Fibroblast of lung (primary cell): Measurements from ENCODE around the gene FRMD4A.

Source experiments
- EZH2 ChIP-seq: IDR thresholded peaks from 2 replicates; pipeline ENCODE4 v1.5.1; 2012; ENCODE audit warnings: low read length, control low read depth, mild to moderate bottlenecking; ENCODE audit errors: missing control alignments
- TF ChIP-seq, protein P1 (sequence below), 2 donors: IDR thresholded peaks in 1 of 2; conservative IDR thresholded peaks in 1 of 2; 1 replicate in 1 of 2; 2 replicates in 1 of 2; pipeline ENCODE4 v1.5.1; 2011 to 2012; ENCODE audit warnings: low read length in 2 of 2, control low read depth in 1 of 2, inconsistent platforms in 1 of 2, low read depth in 1 of 2, mild to moderate bottlenecking in 1 of 2

DNA sequence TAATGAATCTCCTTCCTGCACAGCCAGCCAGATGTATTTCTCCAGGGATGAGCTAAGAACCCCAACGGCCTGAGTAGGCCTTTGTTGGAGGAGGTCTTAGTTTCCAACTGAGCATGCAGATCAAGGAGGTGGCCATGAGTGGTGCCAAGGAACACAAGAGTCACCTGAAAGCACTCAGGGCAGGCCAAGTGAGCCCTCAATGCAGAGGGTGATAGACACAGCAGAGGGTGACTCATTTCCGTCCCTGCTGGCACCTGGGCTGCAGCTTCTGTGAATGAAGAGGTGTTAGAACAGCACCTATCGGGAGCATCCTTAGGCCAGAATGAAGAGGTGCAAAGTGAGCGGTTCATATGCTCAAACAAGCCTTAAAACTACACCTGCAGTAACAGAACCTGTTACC is 211.8 kb downstream of the FRMD4A start:
- TF ChIP-seq, protein P1, sequence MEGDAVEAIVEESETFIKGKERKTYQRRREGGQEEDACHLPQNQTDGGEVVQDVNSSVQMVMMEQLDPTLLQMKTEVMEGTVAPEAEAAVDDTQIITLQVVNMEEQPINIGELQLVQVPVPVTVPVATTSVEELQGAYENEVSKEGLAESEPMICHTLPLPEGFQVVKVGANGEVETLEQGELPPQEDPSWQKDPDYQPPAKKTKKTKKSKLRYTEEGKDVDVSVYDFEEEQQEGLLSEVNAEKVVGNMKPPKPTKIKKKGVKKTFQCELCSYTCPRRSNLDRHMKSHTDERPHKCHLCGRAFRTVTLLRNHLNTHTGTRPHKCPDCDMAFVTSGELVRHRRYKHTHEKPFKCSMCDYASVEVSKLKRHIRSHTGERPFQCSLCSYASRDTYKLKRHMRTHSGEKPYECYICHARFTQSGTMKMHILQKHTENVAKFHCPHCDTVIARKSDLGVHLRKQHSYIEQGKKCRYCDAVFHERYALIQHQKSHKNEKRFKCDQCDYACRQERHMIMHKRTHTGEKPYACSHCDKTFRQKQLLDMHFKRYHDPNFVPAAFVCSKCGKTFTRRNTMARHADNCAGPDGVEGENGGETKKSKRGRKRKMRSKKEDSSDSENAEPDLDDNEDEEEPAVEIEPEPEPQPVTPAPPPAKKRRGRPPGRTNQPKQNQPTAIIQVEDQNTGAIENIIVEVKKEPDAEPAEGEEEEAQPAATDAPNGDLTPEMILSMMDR (conservative IDR thresholded peaks at IDR 0.05 in 1 of 2, IDR thresholded peaks at IDR 0.05 in 1 of 2; ENCODE audit: low read depth in 1 of 2, low read length in 2 of 2), result no peak
- TF ChIP-seq EZH2, result no peak
